Breast epithelium (tissue), 3 donors: Measurements from ENCODE around the gene PCBP3.

Source experiments
- CTCF ChIP-seq, 3 donors: fragments of 450-650 bp; IDR thresholded peaks; one replicate each; pipeline ENCODE4 v1.5.1; 2016 to 2017; ENCODE audit warnings: antibody characterized with exemption in 3 of 3, mild to moderate bottlenecking in 3 of 3, moderate library complexity in 3 of 3
- POLR2A ChIP-seq: fragments of 450-650 bp; IDR thresholded peaks from one replicate; pipeline ENCODE4 v1.6.1; 2016; ENCODE audit warnings: antibody characterized with exemption, mild to moderate bottlenecking, moderate library complexity

- TF ChIP-seq POLR2A (no peak), CTCF (IDR thresholded peaks at IDR 0.05) (no peak)
These were observed 216.3 kb downstream of the PCBP3 start for GRCh38 chr21:45859762-45860357.
